ENCODE results near the gene MINPP1.

The MINPP1 gene

GRCh38 chr10:87538092-87539015, 33.7 kb downstream of the MINPP1 start:
- TF ChIP-seq MYC (IDR thresholded peaks at IDR 0.05; ENCODE audit: low read depth, low read length) (no peak), MAX (IDR thresholded peaks at IDR 0.05; ENCODE audit: low read depth, low read length) (no peak), POLR2A (IDR thresholded peaks at IDR 0.05; ENCODE audit: extremely low read depth, insufficient read length) (no peak), CTCF (IDR thresholded peaks at IDR 0.05; ENCODE audit: low read depth, low read length) (no peak)
- DNase-seq (ENCODE audit: low read depth): no peak

GRCh38 chr10:87541114-87541513, 36.4 kb downstream of the MINPP1 start:
- H3K4me3 ChIP-seq (ENCODE audit: low read depth, low read length): no peak overlapping the region
- TF ChIP-seq CTCF (IDR thresholded peaks at IDR 0.05; ENCODE audit: low read depth, low read length): no peak
- TF ChIP-seq MAX (IDR thresholded peaks at IDR 0.05; ENCODE audit: low read depth, low read length): no peak
- no peak for TF ChIP-seq POLR2A (IDR thresholded peaks at IDR 0.05; ENCODE audit: extremely low read depth, insufficient read length)
- TF ChIP-seq MYC (IDR thresholded peaks at IDR 0.05; ENCODE audit: low read depth, low read length): no peak
- no peak for DNase-seq (ENCODE audit: low read depth)

More at GRCh38 chr10:87538092-87539015, 33.7 kb downstream of the MINPP1 start:
- no peak overlapping the region for H3K4me3 ChIP-seq (ENCODE audit: low read depth, low read length)

GRCh38 chr10:87544721-87545120, 40.0 kb downstream of the MINPP1 start:
- DNase-seq (ENCODE audit: low read depth): no peak
- no peak for TF ChIP-seq POLR2A (IDR thresholded peaks at IDR 0.05; ENCODE audit: extremely low read depth, insufficient read length)
- no peak for TF ChIP-seq MAX (IDR thresholded peaks at IDR 0.05; ENCODE audit: low read depth, low read length)
- no peak for TF ChIP-seq CTCF (IDR thresholded peaks at IDR 0.05; ENCODE audit: low read depth, low read length)
- TF ChIP-seq MYC (IDR thresholded peaks at IDR 0.05; ENCODE audit: low read depth, low read length): no peak
- no peak overlapping the region for H3K4me3 ChIP-seq (ENCODE audit: low read depth, low read length)

- H3K4me3 ChIP-seq (ENCODE audit: low read depth, low read length): no peak overlapping the region
- no peak for TF ChIP-seq MYC (IDR thresholded peaks at IDR 0.05; ENCODE audit: low read depth, low read length)
- no peak for TF ChIP-seq POLR2A (IDR thresholded peaks at IDR 0.05; ENCODE audit: extremely low read depth, insufficient read length)
- no peak for TF ChIP-seq MAX (IDR thresholded peaks at IDR 0.05; ENCODE audit: low read depth, low read length)
- TF ChIP-seq CTCF (IDR thresholded peaks at IDR 0.05; ENCODE audit: low read depth, low read length): no peak
- peak; percentile 17 for DNase-seq (ENCODE audit: low read depth)
These were observed 41.1 kb downstream of the MINPP1 start for GRCh38 chr10:87545783-87546182.

GRCh38 chr10:87546210-87546609, 41.5 kb downstream of the MINPP1 start:
- H3K4me3 ChIP-seq (ENCODE audit: low read depth, low read length): no peak overlapping the region
- TF ChIP-seq MAX (IDR thresholded peaks at IDR 0.05; ENCODE audit: low read depth, low read length) (peak; percentile 68), CTCF (IDR thresholded peaks at IDR 0.05; ENCODE audit: low read depth, low read length) (no peak), MYC (IDR thresholded peaks at IDR 0.05; ENCODE audit: low read depth, low read length) (peak; percentile 59), POLR2A (IDR thresholded peaks at IDR 0.05; ENCODE audit: extremely low read depth, insufficient read length) (no peak)
- DNase-seq (ENCODE audit: low read depth): peak; percentile 93
